HG03520 (cell line): ENCODE data around the gene PRR14L.
"Not testable (repeated sequence)": the region's sequence is repeated elsewhere in the genome, so short reads cannot be mapped to it uniquely, and the experiment has no call there.

ENCODE experiments used
- ATAC-seq: cut with Tn5 transposase; IDR thresholded peaks from one replicate; pipeline ENCODE4 v1.9.1; 2021; ENCODE audit warnings: mild to moderate bottlenecking, moderate library complexity; ENCODE audit not compliant: unreplicated experiment

Gene PRR14L

DNA sequence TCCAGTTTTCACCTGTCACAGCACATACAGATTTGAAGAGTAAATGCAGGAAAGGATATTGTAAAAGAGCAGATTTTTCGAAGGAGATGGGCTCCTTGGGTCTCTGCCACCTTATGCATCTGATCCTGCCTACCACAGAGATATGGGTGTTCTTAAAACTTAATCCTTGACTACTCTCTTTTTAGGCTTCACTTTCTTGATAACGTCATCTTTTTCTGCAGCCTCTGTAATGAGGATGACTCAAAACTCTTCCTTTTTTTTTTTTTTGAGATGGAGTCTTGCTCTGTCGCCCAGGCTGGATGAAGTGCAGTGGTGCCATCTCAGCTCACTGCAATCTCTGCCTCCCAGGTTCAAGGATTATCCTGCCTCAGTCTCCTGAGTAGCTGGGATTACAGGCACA, 7.8 kb downstream of the PRR14L start:
- ATAC-seq = no peak

DNA sequence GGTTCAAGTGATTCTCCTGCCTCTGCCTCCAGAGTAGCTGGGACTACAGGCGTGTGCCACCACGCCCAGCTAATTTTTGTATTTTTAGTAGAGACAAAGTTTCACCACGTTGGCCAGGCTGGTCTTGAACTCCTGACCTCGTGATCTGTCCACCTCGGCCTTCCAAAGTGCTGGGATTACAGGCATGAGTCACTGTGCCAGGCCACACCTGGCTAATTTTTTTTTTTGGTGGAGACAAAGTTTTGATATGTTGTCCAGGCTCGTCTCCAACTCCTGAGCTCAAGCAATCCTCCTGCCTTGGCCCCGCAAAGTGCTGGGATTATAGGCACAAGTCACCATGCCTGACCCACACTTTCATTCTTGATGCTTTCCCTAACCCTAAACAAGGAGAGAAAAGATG, 9.6 kb downstream of the PRR14L start:
- ATAC-seq = not testable (repeated sequence)

DNA sequence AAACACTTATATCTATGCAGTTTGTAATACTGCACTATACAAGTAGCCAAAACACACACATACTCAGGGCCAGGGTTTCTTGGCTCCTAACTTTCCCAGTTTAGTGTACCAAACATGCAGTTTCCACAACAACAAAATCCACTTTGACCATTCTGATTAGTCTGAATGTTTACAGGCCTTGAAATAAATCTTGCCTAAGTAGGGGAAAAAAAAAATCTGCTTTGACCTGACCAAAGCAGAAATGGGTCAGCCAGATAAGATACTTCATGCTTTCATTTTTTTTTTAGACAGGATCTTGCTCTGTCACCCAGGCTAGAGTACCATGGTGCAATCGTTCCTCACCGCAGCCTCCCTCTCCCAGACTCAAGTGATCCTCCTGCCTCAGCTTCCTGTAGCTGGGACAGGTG, 10.1 kb downstream of the PRR14L start:
- ATAC-seq = no peak

DNA sequence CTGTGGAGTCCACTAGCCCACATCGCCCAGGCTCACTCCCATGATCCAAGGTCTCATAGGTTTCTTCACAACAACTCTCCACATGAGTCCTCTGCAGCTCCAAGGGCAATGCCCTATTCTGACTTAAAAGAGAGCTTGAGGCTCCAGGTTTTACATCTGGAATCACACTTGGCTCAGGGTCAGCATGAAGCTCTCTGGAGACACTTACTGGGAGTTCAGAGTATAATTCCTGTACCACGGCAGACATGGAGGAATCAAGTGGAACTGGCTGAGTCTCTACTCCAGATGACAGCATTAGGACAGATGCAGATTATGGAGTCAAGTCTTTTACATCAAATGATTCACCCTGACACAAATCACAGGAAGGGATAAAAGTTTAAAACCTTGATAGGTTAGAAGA, 11.4 kb downstream of the PRR14L start:
- no peak for ATAC-seq

- no peak for ATAC-seq
Measured at GRCh38 chr22:31737932-31738331, 12.0 kb downstream of the PRR14L start.

DNA sequence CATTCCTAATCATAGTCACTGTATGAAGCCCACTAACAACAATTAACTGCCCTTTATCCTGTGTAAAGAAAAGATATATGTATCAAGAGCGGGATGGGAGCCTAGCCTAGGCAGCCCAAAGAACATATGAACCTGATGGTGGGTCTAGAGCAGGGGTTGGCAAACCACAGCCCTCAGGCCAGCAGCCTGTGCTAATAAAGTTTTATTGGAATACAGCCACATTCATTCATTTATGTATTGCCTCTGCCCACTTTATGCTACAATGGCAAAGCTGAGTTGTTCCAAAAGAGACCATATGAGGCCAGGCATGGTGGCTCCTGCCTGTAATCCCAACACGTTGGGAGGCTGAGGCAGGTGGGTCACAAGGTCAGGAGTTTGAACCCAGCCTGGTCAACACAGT, 13.5 kb downstream of the PRR14L start:
- ATAC-seq = no peak

GRCh38 chr22:31734512-31734911, 15.4 kb downstream of the PRR14L start:
- no peak for ATAC-seq

DNA sequence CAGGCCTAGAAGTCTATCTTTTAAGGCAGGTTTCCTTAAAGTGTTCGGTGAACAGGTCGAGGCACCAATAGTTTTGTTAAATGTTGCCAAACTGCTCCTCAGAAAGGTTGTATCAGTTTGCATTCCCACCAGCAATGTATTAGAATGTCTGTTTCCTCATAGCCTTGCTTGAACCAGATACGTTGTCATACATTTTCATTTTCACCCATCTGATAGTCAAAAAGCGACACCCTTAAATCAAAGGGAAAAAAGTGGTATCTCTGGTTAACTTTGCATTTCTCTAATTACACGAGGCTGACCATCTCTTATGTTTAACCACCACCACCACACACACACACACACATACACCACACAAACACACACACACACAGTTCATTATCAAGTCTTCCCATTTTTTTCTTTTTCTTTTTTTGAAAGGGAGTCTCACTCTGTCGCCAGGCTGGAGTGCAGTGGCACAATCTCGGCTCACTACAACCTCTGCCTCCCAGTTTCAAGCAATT, 16.3 kb downstream of the PRR14L start:
- ATAC-seq = no peak

DNA sequence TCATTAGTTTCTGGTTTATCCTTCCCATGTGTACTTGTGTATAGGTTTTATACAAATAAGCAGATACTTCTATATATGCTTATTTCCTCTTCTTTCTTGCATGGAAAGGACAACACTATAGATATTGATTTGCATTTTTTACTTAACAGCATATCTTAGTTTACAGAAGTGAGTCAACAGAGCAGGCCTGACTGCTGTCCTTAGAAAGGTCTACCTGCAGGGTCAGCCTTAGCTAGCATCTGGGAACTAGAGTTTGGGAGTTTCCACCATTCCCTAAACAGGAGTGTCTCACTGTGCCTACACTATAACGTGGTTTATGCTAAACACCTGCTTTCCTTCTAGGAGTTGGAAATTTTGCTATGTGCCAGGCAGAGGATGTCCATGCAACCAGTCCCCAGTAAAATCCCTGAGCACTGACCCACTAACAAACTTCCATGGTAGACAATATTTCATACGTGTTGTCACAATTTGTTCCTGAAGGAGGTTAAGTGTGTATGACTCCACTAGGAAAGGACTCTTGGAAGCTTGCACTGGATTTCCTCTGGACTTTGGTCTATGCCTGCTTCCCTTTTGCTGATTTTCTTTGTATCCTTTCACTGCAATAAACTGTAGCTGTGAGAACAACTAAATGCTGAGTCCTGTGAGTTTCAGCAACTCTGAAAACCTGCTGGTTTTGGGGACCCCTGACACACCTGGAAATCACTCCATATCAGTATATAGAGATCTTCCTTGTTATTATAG, 17.7 kb downstream of the PRR14L start:
- no peak for ATAC-seq

GRCh38 chr22:31730344-31730711, 19.6 kb downstream of the PRR14L start:
- no peak for ATAC-seq

GRCh38 chr22:31728857-31729256, 21.1 kb downstream of the PRR14L start:
- ATAC-seq = no peak

DNA sequence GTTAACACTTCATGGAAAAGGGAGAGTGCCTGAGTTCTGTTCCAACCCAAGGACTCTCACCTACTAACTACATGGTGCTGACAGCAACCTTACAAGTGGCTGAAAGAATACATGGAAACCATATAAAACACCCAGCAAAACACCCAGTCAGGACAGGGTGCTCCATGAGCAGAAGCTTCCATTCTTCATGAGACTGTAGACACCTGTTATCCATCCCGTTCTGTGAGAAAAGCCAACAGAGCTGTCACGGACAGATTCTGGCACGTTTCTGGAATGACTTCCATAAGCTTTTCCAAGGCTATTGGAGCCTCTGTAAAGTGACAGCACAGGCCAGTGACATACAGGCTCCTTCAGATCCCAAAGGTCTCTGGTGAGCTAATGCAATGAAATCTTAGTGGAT, 23.2 kb downstream of the PRR14L start:
- no peak for ATAC-seq

- no peak for ATAC-seq
Measured at GRCh38 chr22:31723723-31724122, 26.2 kb downstream of the PRR14L start.

- no peak for ATAC-seq
Measured at GRCh38 chr22:31719850-31720471, 30.0 kb downstream of the PRR14L start.

DNA sequence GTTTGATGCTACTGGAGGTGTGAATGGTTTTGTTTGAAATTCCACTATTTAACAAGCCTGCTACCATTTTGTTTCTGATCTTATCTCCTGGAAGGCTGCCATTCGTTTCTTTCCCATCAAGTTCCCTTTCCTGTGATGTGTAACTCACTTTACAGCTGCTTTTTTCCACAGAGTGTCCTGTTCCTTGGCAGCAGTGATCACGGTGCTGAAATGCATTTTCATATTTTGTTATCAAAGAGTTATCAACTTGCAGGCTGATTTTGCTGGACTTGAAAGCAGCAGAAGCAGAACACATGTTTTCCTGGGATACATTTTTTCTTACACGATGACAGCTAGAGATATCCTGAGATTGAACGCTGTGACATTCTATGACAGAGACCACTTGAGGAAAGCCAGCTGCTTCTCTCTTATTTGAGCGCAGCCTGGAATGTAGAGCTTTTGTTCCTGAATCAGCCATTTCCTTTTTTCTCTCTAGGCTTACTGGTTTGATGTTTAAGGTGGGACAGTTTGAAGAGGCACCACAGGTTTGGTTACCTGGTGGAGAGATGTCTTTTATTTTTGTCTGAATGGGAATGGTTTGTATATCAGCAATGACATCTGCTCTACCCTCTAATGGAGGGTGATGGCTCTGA, 34.7 kb downstream of the PRR14L start:
- ATAC-seq = no peak

GRCh38 chr22:31711226-31711625, 38.7 kb downstream of the PRR14L start:
- ATAC-seq = not testable (repeated sequence)

GRCh38 chr22:31707519-31707918, 42.4 kb downstream of the PRR14L start:
- no peak for ATAC-seq

- no peak for ATAC-seq
Measured at GRCh38 chr22:31695423-31695822, 54.5 kb downstream of the PRR14L start.

- not testable (repeated sequence) for ATAC-seq
Measured at GRCh38 chr22:31694046-31694445, 55.9 kb downstream of the PRR14L start.

DNA sequence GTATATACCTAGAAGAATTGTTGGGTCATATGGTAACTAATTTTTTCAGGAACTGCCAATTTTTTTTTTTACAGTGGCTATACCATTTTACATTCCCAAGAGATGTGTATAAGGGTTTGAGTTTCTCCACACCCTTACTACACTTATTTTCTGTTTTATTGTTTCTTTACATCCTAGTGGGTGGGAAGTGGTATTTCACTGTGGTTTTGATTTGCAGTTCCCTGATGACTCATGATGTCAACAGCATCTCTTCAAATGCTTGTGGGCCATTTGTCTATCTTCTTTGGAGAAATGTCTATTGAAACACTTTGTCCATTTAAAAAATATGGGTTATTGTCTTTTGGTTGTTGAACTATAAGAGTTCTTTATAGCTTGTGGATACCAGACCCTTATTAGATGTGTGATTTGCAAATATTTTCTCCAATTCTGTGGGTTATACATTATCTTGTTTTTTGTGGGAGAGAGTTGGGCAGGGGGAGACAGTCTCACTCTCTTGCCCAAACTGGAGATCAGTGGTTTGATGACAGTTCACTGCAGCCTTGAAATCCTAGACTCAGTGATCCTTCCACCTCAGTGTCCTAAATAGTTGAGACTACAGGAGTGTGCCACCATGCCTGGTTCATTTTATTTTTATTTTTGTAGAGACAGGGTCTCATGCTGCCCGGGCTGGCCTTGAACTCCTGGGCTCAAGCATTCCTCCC, 57.6 kb downstream of the PRR14L start:
- no peak for ATAC-seq

GRCh38 chr22:31691408-31691807, 58.5 kb downstream of the PRR14L start:
- ATAC-seq = no peak
